AG09309 (cell line): ENCODE results near the gene CFAP54.
"Not testable (repeated sequence)": the region's sequence is repeated elsewhere in the genome, so short reads cannot be mapped to it uniquely, and the experiment has no call there.

Source experiments
- DNase-seq: peaks from one replicate; pipeline ENCODE4 v3.0.0-alpha.2; 2010; ENCODE audit warnings: low read depth
- H3K4me3 ChIP-seq: 2 replicates; pipeline ENCODE4 v1.5.1; 2011; ENCODE audit warnings: mild to moderate bottlenecking, low read depth, low read length, moderate library complexity; ENCODE audit not compliant: control insufficient read depth
- TF ChIP-seq, protein P1 (sequence below): IDR thresholded peaks from 2 replicates; pipeline ENCODE4 v1.5.1; 2011; ENCODE audit warnings: mild to moderate bottlenecking, low read depth, low read length, inconsistent platforms; ENCODE audit not compliant: insufficient read depth, control insufficient read depth; ENCODE audit errors: missing control alignments

The CFAP54 gene

GRCh38 chr12:96448300-96448699 is 41.1 kb upstream of the CFAP54 start:
- no peak for DNase-seq
- TF ChIP-seq, protein P1, sequence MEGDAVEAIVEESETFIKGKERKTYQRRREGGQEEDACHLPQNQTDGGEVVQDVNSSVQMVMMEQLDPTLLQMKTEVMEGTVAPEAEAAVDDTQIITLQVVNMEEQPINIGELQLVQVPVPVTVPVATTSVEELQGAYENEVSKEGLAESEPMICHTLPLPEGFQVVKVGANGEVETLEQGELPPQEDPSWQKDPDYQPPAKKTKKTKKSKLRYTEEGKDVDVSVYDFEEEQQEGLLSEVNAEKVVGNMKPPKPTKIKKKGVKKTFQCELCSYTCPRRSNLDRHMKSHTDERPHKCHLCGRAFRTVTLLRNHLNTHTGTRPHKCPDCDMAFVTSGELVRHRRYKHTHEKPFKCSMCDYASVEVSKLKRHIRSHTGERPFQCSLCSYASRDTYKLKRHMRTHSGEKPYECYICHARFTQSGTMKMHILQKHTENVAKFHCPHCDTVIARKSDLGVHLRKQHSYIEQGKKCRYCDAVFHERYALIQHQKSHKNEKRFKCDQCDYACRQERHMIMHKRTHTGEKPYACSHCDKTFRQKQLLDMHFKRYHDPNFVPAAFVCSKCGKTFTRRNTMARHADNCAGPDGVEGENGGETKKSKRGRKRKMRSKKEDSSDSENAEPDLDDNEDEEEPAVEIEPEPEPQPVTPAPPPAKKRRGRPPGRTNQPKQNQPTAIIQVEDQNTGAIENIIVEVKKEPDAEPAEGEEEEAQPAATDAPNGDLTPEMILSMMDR, result no peak
- H3K4me3 ChIP-seq, result no peak overlapping the region

DNA sequence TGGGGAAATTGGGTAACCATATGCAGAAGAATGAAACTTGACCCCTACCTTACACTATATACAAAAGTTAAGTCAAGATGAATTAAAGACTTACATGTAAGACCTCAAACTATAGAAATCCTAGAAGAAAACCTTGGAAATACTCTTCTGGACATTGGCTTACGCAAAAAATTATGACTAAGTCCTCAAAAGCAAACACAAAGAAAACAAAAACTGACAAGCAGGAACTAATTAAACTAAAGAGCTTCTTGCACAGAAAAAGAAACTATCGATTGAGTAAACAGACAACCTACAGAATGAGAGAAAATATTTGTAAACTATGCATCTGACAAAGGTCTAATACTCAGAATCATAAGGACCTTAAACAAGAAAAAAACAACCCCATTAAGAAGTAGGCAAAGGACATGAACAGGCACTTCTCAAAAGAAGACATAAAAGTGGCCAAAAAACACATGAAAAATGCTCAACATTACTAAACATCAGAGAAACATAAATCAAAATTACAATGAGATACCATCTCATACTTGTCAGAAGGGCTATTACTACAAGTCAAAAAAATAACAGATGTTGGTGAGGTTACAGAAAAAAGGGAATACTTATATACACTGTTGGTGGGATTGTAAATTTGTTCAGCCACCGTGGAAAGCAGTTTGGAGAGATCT is 37.0 kb upstream of the CFAP54 start:
- no peak for DNase-seq
- TF ChIP-seq, protein P1, result no peak
- H3K4me3 ChIP-seq, result no peak overlapping the region

- DNase-seq, result no peak
- TF ChIP-seq, protein P1, result no peak
- no peak overlapping the region for H3K4me3 ChIP-seq
Observed at GRCh38 chr12:96454396-96454795, 35.0 kb upstream of the CFAP54 start.

DNA sequence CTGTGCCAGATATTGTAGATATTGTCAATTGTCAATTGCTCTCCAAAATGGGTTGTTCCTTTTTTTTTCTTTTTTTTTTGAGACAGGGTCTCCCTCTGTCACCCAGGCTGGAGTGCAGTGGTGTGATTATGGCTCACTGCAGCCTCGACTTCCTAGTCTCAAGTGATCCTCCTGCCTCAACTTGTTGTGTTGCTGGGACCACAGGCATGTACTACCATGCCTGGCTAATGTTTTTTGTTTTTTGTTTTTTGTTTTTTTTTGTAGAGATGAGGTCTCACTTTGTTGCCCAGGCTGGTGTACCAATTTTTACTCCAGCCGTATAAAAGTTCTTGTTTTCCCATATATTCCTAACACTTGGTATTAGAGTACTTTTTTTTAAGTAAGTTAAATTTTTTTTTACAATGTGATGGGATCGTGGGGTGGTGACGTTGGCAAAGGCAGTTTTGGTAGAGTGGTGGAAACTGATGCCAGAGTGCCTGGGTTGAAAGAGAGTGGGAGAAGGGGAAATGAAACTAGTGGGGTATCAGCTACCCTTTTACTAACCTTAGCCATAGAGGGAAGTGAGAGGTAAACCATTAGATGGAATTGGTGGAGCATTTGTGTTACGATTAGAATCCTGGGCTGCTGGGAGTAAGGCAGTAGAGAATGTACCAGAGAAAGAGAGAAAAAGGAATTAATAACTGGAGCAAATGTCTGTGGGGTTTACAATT is 33.0 kb upstream of the CFAP54 start:
- DNase-seq, result no peak
- TF ChIP-seq, protein P1, result no peak
- H3K4me3 ChIP-seq, result no peak overlapping the region

- DNase-seq, result no peak
- TF ChIP-seq, protein P1, result no peak
- no peak overlapping the region for H3K4me3 ChIP-seq
Observed at GRCh38 chr12:96457191-96457930, 32.0 kb upstream of the CFAP54 start.

DNA sequence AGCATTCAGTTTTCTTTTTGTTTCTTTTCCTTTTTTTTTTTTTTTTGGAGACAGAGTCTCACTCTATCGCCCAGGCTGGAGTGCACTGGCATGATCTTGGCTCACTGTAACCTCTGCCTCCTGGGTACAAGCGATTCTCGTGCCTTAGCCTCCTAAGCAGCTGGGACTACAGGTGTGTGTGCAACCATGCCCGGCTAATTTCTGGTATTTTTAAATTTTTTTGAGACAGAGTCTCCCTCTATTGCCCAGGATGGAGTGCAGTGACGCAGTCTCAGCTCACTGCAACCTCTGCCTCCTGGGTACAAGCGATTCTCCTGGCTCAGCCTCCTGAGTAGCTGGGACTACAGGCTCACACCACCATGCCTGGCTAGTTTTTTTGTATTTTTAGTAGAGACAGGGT is 30.1 kb upstream of the CFAP54 start:
- H3K4me3 ChIP-seq, DNase-seq: not testable (repeated sequence)

DNA sequence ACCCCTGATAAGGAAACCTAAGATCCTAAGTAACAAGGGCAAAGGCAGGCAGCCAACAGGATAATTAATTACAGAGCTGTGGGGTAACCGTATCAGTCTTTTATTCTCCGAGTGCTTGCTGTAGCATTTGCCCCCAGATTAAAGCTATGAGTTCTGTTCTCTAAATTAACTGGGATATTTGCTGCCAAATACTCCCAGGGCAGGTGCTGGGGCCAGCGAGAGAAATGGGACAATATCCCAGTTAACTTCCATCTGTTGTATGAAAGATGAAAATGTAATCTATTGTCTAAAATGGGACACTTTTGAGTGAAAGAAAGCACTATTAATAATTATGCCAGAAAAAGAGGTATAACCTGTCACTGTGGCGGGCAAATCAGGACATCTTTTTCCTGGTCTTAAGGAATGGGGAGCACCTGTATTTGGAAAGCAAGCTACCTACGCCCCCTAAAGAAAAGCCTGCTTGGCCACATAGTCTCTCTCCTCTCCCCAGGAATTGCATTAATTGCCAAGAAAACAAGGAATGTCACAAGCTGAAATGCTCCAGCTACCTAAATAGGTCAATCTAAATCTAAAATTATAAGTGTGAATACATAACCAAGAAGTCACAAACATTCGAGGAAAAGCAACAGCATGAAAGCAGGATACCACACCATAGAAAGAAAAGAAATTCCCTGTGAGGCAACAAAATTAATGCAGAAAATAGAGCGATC is 26.7 kb upstream of the CFAP54 start:
- no peak overlapping the region for H3K4me3 ChIP-seq
- TF ChIP-seq, protein P1, result no peak
- DNase-seq, result no peak
